ENCODE results near the gene B3GALNT1.
A peak's percentile ranks its signal among the peaks of the same experiment; 100 is the strongest.

B3GALNT1 gene

DNA sequence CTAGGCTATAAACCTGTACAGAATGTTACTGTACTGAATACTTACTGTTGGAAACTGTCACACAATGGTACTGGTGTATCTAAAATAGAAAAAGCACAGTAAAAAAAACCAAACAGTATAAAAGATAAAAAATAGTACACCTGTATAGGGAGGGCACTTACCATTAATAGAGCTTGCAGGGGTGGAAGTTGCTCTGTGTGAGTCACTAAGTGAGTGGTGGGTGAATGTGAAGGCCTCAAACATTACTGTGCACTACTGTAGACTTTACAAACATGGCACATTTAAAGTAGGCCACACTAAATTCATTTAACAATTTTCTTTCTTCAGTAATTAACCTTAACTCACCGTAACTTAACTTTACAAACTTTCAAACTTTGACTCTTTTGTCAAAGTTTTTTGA is 22.0 kb downstream of the B3GALNT1 start:
- no peak for DNase-seq (ENCODE audit: low read depth in 2 of 2)
- TF ChIP-seq, protein P1, sequence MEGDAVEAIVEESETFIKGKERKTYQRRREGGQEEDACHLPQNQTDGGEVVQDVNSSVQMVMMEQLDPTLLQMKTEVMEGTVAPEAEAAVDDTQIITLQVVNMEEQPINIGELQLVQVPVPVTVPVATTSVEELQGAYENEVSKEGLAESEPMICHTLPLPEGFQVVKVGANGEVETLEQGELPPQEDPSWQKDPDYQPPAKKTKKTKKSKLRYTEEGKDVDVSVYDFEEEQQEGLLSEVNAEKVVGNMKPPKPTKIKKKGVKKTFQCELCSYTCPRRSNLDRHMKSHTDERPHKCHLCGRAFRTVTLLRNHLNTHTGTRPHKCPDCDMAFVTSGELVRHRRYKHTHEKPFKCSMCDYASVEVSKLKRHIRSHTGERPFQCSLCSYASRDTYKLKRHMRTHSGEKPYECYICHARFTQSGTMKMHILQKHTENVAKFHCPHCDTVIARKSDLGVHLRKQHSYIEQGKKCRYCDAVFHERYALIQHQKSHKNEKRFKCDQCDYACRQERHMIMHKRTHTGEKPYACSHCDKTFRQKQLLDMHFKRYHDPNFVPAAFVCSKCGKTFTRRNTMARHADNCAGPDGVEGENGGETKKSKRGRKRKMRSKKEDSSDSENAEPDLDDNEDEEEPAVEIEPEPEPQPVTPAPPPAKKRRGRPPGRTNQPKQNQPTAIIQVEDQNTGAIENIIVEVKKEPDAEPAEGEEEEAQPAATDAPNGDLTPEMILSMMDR (IDR thresholded peaks at IDR 0.05; ENCODE audit: low read depth, low read length): no peak
- no peak overlapping the region for H3K4me3 ChIP-seq (replicated peaks in 1 of 2; ENCODE audit: low read depth in 2 of 2, low read length in 2 of 2)

DNA sequence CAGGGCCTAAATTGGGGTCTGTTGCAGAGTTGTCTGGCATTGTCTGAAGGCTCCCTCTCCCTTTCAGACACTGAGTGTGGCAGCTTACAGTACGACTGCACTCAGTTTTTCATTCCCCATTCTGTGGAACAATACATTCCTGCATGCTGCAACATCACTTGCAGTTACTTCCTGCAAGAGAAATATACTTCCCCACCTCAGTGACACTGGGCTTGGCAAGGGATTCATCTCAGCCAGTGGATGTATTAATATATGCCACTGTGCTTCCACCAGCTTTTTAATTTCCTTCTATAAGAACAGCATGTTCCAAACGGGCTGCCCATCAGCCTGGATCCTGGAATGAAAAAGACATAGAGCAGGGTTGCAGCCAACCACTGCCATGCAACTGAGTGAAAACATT is 23.1 kb downstream of the B3GALNT1 start:
- H3K4me3 ChIP-seq (replicated peaks in 1 of 2; ENCODE audit: low read depth in 2 of 2, low read length in 2 of 2): no peak overlapping the region
- peak; percentile 24 to 34 for DNase-seq (ENCODE audit: low read depth in 2 of 2)
- TF ChIP-seq, protein P1 (IDR thresholded peaks at IDR 0.05; ENCODE audit: low read depth, low read length): no peak

DNA sequence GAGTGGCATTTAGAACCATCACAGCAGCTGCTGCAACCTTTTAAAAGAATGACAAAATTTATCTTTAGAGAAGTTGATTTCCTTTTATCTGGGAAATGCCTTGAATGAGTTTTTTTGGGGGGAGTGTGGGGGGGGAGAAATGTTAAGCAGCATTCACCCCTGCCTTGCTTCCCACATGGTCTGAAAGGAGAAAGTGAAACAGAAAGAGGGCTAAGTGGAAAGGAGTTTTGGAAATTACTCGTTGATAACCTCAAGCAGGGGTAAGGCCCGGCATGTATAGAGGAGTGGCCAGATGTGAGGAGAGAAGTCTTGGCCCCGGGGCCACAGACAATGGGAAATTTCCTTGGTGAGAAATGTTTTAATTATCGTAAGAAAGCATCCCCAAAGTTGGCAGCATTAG is 23.5 kb downstream of the B3GALNT1 start:
- TF ChIP-seq, protein P1 (IDR thresholded peaks at IDR 0.05; ENCODE audit: low read depth, low read length): no peak
- no peak overlapping the region for H3K4me3 ChIP-seq (replicated peaks in 1 of 2; ENCODE audit: low read depth in 2 of 2, low read length in 2 of 2)
- DNase-seq (ENCODE audit: low read depth in 2 of 2): peak; percentile 7 to 19

DNA sequence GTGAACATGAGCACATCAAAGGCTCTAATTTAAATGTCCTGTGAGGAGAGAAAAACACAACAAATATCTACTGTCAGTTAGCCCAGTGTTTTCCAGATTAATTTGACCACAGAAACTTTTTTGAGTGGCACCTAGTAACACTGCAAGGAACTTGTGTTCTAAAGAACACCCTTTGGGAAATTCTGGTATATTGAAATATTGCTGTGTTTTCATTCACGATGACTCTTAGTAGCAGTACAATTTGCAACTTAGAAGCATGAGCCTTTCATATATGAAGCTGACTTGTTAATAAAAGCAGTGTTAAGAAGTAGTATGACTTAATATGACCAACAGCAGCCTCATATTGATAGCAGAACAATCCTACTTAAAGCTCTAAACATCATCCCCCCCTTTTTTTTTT is 32.0 kb downstream of the B3GALNT1 start:
- DNase-seq (ENCODE audit: low read depth in 2 of 2): no peak
- TF ChIP-seq, protein P1 (IDR thresholded peaks at IDR 0.05; ENCODE audit: low read depth, low read length): no peak
- no peak overlapping the region for H3K4me3 ChIP-seq (replicated peaks in 1 of 2; ENCODE audit: low read depth in 2 of 2, low read length in 2 of 2)

DNA sequence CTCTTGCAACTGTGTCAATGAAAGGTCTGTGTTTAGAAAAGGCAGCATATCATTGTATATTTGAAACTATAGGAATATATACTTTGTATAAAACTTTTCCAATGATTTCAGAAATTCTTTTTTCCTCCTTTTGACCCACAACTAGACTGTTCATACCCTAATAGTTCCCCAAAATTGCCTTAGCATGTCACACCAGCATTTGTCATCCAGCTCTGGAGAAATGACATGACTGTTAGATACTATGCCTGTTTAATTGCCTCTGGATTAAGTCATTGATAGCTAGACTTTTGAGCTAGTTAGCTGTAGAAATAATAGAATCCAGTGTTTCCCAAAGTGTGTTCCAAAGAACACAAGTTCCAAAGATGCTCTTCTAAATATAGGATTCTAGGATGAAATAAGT is 32.4 kb downstream of the B3GALNT1 start:
- no peak overlapping the region for H3K4me3 ChIP-seq (replicated peaks in 1 of 2; ENCODE audit: low read depth in 2 of 2, low read length in 2 of 2)
- TF ChIP-seq, protein P1 (IDR thresholded peaks at IDR 0.05; ENCODE audit: low read depth, low read length): no peak
- DNase-seq (ENCODE audit: low read depth in 2 of 2): no peak

DNA sequence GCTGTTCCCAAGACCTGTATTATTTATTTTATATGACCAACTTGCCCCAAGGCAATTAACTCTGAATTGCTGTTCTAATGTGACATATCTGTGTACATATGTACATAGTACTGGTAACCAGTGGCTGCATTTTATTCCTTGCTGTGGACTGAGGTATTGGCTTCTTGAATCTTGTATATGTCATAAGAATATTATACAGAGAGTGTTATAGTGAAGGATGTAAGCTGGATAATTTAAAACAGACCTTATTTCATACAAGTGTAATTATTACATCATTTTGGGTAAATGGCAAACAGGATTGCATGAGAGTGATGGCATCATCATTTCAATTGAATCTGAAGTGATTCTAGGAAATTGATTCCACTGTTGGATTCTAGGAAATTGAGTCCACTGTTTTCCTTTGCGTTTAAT is 32.9 kb downstream of the B3GALNT1 start:
- no peak for DNase-seq (ENCODE audit: low read depth in 2 of 2)
- H3K4me3 ChIP-seq (replicated peaks in 1 of 2; ENCODE audit: low read depth in 2 of 2, low read length in 2 of 2): no peak overlapping the region
- TF ChIP-seq, protein P1 (IDR thresholded peaks at IDR 0.05; ENCODE audit: low read depth, low read length): no peak

DNA sequence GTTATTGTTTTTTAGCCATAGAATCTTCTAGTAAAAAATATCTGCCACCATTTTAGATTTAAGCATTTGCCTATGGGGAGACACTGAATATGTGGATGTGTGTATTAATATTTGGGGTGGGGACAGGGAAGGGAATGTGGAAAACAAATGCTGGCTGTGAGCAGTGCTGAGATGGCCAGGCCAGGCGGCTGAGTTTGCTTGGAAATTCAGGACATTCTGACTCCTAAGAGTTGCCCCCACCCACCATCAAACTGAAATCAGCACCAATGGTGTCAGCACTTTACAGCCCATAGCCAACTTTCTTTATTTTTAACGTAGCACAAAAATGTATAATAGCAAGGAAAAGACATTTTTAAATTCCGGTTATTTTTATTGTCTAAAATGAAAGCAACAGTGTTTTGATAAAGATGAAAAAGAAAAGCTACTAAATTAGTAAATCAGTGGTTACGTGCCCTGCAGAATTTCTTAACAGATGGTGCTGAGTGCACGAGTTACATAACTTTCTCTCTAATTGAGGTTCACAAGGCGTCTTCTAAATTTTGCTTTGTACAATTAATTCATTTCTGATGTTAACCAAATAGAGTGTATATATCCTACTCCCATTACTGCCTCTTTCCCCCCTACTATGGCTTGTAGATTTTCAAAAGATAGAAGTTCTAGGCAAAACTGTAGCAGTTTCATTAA is 34.0 kb downstream of the B3GALNT1 start:
- TF ChIP-seq, protein P1 (IDR thresholded peaks at IDR 0.05; ENCODE audit: low read depth, low read length): no peak
- H3K4me3 ChIP-seq (replicated peaks in 1 of 2; ENCODE audit: low read depth in 2 of 2, low read length in 2 of 2): no peak overlapping the region
- DNase-seq (ENCODE audit: low read depth in 2 of 2): no peak
